ENCODE data around the gene KIF1A.
"Not testable (repeated sequence)": the region's sequence is repeated elsewhere in the genome, so short reads cannot be mapped to it uniquely, and the experiment has no call there.

KIF1A gene

GRCh38 chr2:240703417-240704341 lies 116.3 kb downstream of the KIF1A start:
- no peak for DNase-seq (ENCODE audit: low read depth)

GRCh38 chr2:240702640-240703011 lies 117.4 kb downstream of the KIF1A start:
- no peak for DNase-seq (ENCODE audit: low read depth)

- no peak for DNase-seq (ENCODE audit: low read depth)
Measured at GRCh38 chr2:240701736-240702639, 118.0 kb downstream of the KIF1A start.

DNA sequence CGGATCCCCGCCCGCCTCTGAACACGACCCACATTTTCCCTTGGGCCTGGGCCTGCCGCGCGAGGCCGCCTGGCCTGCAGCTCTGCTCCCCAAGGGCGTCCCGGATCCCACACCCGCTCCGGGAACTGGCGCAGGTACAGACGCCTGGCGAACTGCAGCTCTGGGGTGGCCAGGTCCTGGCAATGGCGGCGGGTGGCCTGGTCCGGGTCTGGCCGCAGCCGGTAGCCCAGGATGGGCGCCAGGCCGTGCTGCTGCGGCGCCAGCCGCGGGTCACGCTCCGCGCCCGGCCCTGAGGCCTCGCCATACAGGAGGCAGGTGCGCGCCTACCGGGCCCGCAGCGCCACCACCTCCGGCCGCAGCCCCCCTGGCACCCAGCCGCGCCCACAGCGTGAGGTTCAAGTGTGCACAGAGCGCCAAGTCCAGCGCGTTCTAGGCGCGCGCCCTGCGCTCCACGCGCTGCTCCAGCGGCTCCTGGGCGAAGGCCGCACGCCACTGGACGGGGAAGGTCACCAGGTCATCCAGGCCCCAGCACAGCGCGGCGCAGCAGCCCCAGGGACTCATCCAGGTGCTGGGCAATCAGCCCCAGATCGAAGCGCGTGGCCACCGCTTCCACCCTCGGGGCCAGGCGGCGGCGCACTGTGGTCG lies 118.8 kb downstream of the KIF1A start:
- no peak for DNase-seq (ENCODE audit: low read depth)

- DNase-seq (ENCODE audit: low read depth): not testable (repeated sequence)
Measured at GRCh38 chr2:240700616-240701015, 119.4 kb downstream of the KIF1A start.

DNA sequence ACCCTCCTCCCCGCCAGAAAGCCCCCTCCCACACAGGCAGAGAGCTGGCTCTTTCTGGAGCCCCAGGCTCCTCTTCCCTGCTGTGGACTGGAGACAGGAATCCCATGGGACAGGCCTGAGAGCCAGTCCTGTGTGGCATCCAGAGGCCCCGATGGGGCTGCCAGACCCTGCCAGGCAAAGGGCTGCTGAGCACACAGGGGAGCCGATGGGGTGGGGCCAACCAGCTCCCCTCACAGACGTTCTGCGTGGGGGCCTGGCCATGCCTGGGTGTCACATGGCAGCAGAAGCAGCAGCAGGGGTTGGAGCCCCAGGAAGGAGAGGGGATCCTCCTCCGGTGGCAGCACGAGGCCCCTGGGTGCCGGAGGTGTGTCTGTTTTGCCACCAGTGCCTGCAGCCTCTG lies 120.2 kb downstream of the KIF1A start:
- not testable (repeated sequence) for DNase-seq (ENCODE audit: low read depth)

GRCh38 chr2:240698852-240699561 lies 121.0 kb downstream of the KIF1A start:
- DNase-seq (ENCODE audit: low read depth): not testable (repeated sequence)

- not testable (repeated sequence) for DNase-seq (ENCODE audit: low read depth)
Measured at GRCh38 chr2:240696469-240696868, 123.5 kb downstream of the KIF1A start.

DNA sequence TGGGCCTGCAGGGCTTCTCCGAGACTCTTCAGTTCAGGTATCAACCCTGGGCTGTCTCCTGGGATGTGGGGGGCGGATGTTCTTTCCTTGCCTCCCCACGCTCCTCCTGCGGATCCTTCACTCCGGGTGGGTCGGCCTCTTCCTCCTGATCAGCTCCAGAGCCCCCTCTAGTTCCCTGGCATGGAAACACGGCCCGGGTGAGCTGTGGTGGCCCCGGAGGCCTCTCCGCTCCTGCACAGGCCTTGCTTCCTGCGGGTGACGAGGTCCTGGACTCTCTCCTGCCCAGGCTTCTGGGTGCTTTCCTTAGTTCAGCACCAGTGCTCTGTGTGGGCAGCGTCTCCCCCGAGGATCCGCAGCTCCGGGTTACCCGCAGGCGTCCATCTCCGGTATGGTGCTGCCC lies 124.4 kb downstream of the KIF1A start:
- not testable (repeated sequence) for DNase-seq (ENCODE audit: low read depth)

- DNase-seq (ENCODE audit: low read depth): not testable (repeated sequence)
Measured at GRCh38 chr2:240694304-240694703, 125.7 kb downstream of the KIF1A start.

DNA sequence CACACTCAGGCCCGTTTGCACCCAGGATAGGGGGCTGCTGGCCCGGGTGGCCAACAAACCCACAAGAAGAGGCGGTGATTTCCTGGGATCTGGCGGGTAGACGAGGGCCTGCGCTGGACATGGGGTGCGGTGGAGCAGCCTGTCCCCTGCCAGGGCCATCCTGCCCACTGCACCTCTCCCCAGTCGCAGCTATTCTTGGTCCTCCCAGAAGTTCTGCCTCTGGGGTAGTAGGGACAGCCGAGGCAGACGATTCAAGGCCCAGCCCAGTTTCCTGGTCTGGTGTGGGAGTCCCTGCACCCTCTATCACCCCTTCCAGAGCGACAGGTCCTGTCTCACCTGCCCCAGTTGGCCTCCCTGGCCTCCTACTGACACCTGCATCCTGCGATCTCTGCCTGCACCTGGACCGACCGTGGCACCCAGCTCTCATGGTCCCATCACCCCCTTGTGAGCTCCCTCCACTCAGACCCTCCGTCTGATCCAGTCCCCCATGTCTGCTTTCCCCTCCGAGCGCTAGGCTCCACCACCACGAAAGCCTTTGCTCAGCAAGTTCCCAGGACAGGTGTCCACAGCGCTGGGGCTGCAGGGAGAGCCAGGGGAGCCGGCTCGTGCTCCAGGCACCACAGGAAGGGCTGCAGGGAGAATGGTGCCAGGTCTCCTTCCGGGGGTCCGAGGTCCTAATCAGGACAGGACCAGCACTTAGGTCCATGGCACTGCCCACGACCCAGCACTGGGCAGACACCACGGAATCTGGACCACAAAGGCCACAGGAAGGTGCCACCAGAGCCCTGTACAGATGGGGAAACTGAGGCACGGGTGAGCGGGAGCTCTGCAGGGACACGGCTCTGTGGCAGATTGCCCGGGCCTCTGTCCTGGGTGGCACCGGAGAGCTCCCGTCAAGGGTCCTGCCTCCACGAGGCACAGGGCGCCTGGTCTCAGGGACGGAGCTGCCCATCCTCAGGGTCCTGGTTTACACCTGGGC lies 127.1 kb downstream of the KIF1A start:
- not testable (repeated sequence) for DNase-seq (ENCODE audit: low read depth)

- DNase-seq (ENCODE audit: low read depth): not testable (repeated sequence)
Measured at GRCh38 chr2:240691631-240692420, 128.2 kb downstream of the KIF1A start, which contains the start of gene AQP12A. TSS of gene AQP12A (plus strand) at chr2:240691866. CDS start at chr2:240691914, 48 bp downstream.

GRCh38 chr2:240691075-240691427 lies 129.0 kb downstream of the KIF1A start:
- DNase-seq (ENCODE audit: low read depth): not testable (repeated sequence)

- DNase-seq (ENCODE audit: low read depth): not testable (repeated sequence)
Measured at GRCh38 chr2:240690421-240691074, 129.5 kb downstream of the KIF1A start.

DNA sequence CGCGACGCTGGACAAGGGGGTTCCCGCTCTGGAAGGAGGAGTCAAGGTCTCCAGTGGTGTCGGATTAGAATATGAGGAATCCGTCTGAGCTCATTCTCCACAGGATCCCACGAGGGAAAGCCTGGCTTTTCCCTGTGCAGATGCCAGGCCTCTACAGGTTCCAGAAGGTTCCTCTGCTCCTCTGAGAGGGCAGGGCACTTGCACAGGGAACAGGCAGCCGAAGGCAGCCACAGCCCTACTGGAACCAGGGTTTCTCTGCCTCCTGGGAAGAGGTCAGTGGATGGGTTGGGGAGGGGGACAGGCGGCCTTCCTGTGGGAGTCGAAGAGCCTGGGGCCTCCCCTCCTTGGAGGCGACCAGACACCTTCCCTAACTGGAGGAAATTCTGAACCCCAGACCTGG lies 130.0 kb downstream of the KIF1A start:
- no peak for DNase-seq (ENCODE audit: low read depth)

GRCh38 chr2:240688553-240688919 lies 131.5 kb downstream of the KIF1A start:
- DNase-seq (ENCODE audit: low read depth): no peak

- no peak for DNase-seq (ENCODE audit: low read depth)
Measured at GRCh38 chr2:240687741-240688552, 132.1 kb downstream of the KIF1A start.

Data from stimulated activated CD8-positive, alpha-beta memory T cell treated with anti-CD3 and anti-CD28 coated beads, Interleukin-15, amount 100 ng/mL, for 1 hour (primary cell).